SKM-1 treated with dmso at 0.1 percent for 144 hours (cell line): ENCODE data around the gene ABHD6.

Experiments used
- DNase-seq: peaks from one replicate; lab custom pipeline; 2025; ENCODE audit not compliant: unreplicated experiment; lab: John Stamatoyannopoulos, UW

The ABHD6 gene

DNA sequence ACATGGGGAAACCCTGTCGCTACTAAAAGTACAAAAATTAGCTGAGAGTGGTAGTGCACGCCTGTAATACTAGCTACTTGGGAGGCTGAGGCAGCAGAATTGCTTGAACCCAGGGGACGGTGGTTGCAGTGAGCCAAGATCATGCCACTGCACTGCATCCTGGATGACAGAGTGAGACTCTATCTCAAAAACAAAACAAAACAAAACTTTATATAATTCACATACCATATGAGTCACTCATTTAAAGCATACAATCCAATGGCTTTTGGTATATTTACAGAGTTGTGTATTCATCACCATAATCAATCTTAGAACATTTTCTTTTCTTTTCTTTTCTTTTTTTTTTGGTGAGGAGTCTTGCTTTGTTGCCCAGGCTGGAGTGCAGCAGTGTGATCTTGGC lies 103.8 kb downstream of the ABHD6 start:
- DNase-seq: no peak

DNA sequence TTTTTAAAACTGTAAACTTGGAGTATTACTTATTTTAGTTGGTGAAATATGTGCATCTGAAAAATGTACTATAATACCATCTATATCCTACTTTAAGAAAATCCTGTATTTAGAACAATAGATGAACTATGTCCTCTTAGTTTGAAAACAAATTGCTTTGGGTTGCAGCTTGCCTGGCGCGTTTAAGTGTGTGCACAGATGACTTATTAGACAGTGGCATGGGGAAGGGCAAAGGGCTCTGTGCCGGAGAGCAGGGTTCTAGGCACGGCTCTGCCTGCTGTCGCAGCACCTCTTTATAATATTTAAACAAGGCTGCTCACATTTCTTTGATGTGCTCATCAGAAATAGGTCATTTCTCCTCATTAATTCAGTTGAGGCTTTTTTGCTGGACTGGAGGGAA lies 105.1 kb downstream of the ABHD6 start:
- DNase-seq: no peak
